IMR-90 (cell line): ENCODE measurements around the gene FLRT1. TPM values are rescaled to one million over a fixed set of nuclear protein-coding genes. Genes with fewer than 3 reads are reported as not detected.
A peak's percentile ranks its signal among the peaks of the same experiment; 100 is the strongest.

Experiments used
- ATAC-seq: fragments of 200-7000 bp; cut with Tn5 transposase; 2 replicates; pipeline ENCODE4 v1.9.1; 2020; ENCODE audit warnings: low read depth, mild to moderate bottlenecking, moderate library complexity
- BruUV-seq: library from RNA; stranded (reverse); fragments of 400-500 nt; replicated peaks from 2 replicates; lab custom pipeline; 2021; lab: Mats Ljungman, UMichigan
- CTCF ChIA-PET: fragments of 300-600 bp; formaldehyde crosslinking; extraction: SDS; loops from one replicate; lab custom pipeline; 2021; ENCODE audit warnings: antibody characterized with exemption; lab: Yijun Ruan, JAX
- POLR2A ChIA-PET: fragments of 300-600 bp; sonication (Branson Sonifier 250); formaldehyde crosslinking; loops from one replicate; lab custom pipeline; 2022; ENCODE audit warnings: antibody characterized with exemption; ENCODE audit not compliant: unreplicated experiment; lab: Charles Lee
- DNase-seq: peaks from one replicate; pipeline ENCODE4 v3.0.0; 2013
- H2AFZ ChIP-seq: replicated peaks from 2 replicates; pipeline ENCODE3; 2013; ENCODE audit warnings: low read length, mild to moderate bottlenecking; ENCODE audit not compliant: poor library complexity
- H2AK5ac ChIP-seq: 2 replicates; pipeline ENCODE4 v1.6.1; 2013; ENCODE audit warnings: low read depth, low read length, inconsistent platforms
- H2AK9ac ChIP-seq: replicated peaks from 2 replicates; pipeline ENCODE3; 2013; ENCODE audit warnings: mild to moderate bottlenecking, low read depth, low read length, moderate library complexity; ENCODE audit not compliant: poor library complexity
- H2BK120ac ChIP-seq: 2 replicates; pipeline ENCODE4 v1.6.1; 2013; ENCODE audit warnings: low read depth, low read length, inconsistent platforms
- H2BK15ac ChIP-seq: 3 replicates; pipeline ENCODE4 v1.6.1; 2013; ENCODE audit warnings: low read depth, low read length, inconsistent platforms
- H2BK20ac ChIP-seq: 2 replicates; pipeline ENCODE4 v1.6.1; 2013; ENCODE audit warnings: low read depth, mild to moderate bottlenecking, inconsistent platforms, low read length, moderate library complexity
- H2BK5ac ChIP-seq: 2 replicates; pipeline ENCODE4 v1.6.1; 2013; ENCODE audit warnings: mild to moderate bottlenecking, low read depth, low read length, inconsistent platforms; ENCODE audit not compliant: poor library complexity, severe bottlenecking
- H3K14ac ChIP-seq: replicated peaks from 2 replicates; pipeline ENCODE4 v1.6.1; 2013; ENCODE audit warnings: low read depth, low read length, inconsistent platforms
- H3K18ac ChIP-seq: 2 replicates; pipeline ENCODE4 v1.6.1; 2013; ENCODE audit warnings: low read depth, low read length, control low read depth
- H3K23ac ChIP-seq: 2 replicates; pipeline ENCODE4 v1.6.1; 2013; ENCODE audit warnings: low read depth, low read length, inconsistent platforms
- H3K27ac ChIP-seq: 2 replicates; pipeline ENCODE4 v1.5.1; 2013; ENCODE audit warnings: mild to moderate bottlenecking, control low read depth, low read length; ENCODE audit not compliant: insufficient read depth
- H3K27me3 ChIP-seq: 2 replicates; pipeline ENCODE4 v1.6.1; 2013; ENCODE audit warnings: low read length; ENCODE audit not compliant: control insufficient read depth, insufficient read depth
- H3K36me3 ChIP-seq: 2 replicates; pipeline ENCODE4 v1.6.1; 2013; ENCODE audit warnings: low read length, mixed read lengths; ENCODE audit not compliant: control insufficient read depth, insufficient read depth
- H3K4ac ChIP-seq: 2 replicates; pipeline ENCODE4 v1.6.1; 2013; ENCODE audit warnings: low read depth, low read length, inconsistent platforms
- H3K4me1 ChIP-seq: 2 replicates; pipeline ENCODE4 v1.6.1; 2013; ENCODE audit warnings: low read length, mixed read lengths; ENCODE audit not compliant: control insufficient read depth, insufficient read depth
- H3K4me2 ChIP-seq: 2 replicates; pipeline ENCODE4 v1.6.1; 2013; ENCODE audit warnings: low read depth, mild to moderate bottlenecking, control low read depth, low read length, moderate library complexity
- H3K4me3 ChIP-seq: 2 replicates; pipeline ENCODE4 v1.5.1; 2013; ENCODE audit warnings: low read depth, mild to moderate bottlenecking, control low read depth, low read length, moderate library complexity; ENCODE audit not compliant: insufficient read depth
- H3K56ac ChIP-seq: 2 replicates; pipeline ENCODE4 v1.6.1; 2013; ENCODE audit warnings: low read length, inconsistent platforms; ENCODE audit not compliant: insufficient read depth; ENCODE audit errors: extremely low read depth
- H3K79me1 ChIP-seq, 2 experiments: 2 replicates each; pipeline ENCODE4 v1.6.1; 2013; ENCODE audit warnings: low read length in 2 of 2, inconsistent platforms in 1 of 2, low read depth in 1 of 2
- H3K9ac ChIP-seq: 2 replicates; pipeline ENCODE4 v1.6.1; 2013; ENCODE audit warnings: low read depth, low read length, control low read depth
- H3K9me1 ChIP-seq: 2 replicates; pipeline ENCODE4 v1.6.1; 2013; ENCODE audit warnings: low read length, inconsistent platforms; ENCODE audit not compliant: insufficient read depth
- H3K9me3 ChIP-seq: 2 replicates; pipeline ENCODE4 v1.6.1; 2013; ENCODE audit warnings: low read length; ENCODE audit not compliant: control insufficient read depth, insufficient read depth
- H4K20me1 ChIP-seq: 2 replicates; pipeline ENCODE4 v1.6.1; 2013; ENCODE audit warnings: low read length, inconsistent platforms; ENCODE audit not compliant: insufficient read depth
- H4K5ac ChIP-seq: 2 replicates; pipeline ENCODE4 v1.6.1; 2013; ENCODE audit warnings: mild to moderate bottlenecking, low read depth, low read length, control low read depth
- H4K8ac ChIP-seq, 2 experiments: 2 replicates each; pipeline ENCODE4 v1.6.1; 2013; ENCODE audit warnings: low read depth in 2 of 2, low read length in 2 of 2, control low read depth in 1 of 2, inconsistent platforms in 1 of 2
- H4K91ac ChIP-seq: 2 replicates; pipeline ENCODE4 v1.6.1; 2013; ENCODE audit warnings: low read depth, low read length, inconsistent platforms; ENCODE audit not compliant: insufficient read depth
- CHD1 ChIP-seq: IDR thresholded peaks from 2 replicates; pipeline ENCODE4 v1.6.1; 2012; ENCODE audit warnings: low read depth, low read length, improper control_type of control experiment
- CTCF ChIP-seq: conservative IDR thresholded peaks from 2 replicates; pipeline ENCODE4 v1.5.1; 2012; ENCODE audit warnings: mild to moderate bottlenecking, low read depth, low read length, improper control_type of control experiment
- FOS ChIP-seq: fragments of 150-350 bp; IDR thresholded peaks from 2 replicates; pipeline ENCODE4 v1.6.1; 2016; ENCODE audit warnings: low read depth, low read length
- MAZ ChIP-seq: IDR thresholded peaks from 2 replicates; pipeline ENCODE4 v1.6.1; 2012; ENCODE audit warnings: low read depth, mild to moderate bottlenecking, low read length, improper control_type of control experiment, moderate library complexity, borderline replicate concordance
- MXI1 ChIP-seq: IDR thresholded peaks from 2 replicates; pipeline ENCODE4 v1.6.1; 2012; ENCODE audit warnings: low read depth, mild to moderate bottlenecking, low read length, moderate library complexity, borderline replicate concordance
- RCOR1 ChIP-seq: IDR thresholded peaks from 2 replicates; pipeline ENCODE4 v1.6.1; 2012; ENCODE audit warnings: mild to moderate bottlenecking, low read length, improper control_type of control experiment; ENCODE audit not compliant: insufficient replicate concordance
- RFX5 ChIP-seq: IDR thresholded peaks from 2 replicates; pipeline ENCODE4 v1.8.0; 2012; ENCODE audit warnings: low read depth, mild to moderate bottlenecking, low read length, moderate library complexity
- USF2 ChIP-seq: fragments of 150-350 bp; IDR thresholded peaks from 2 replicates; pipeline ENCODE4 v1.6.1; 2017; ENCODE audit warnings: mild to moderate bottlenecking, antibody characterized with exemption, low read length, low read depth
- WGBS, 2 experiments: methylation state at CpG; one replicate each; pipeline versions ENCODE4 v1.1.5 to v1.1.7; 2013; ENCODE audit warnings: missing lambda C conversion rate in 2 of 2; ENCODE audit not compliant: insufficient read length in 1 of 2; ENCODE audit errors: extremely low coverage in 2 of 2; 5-methylcytosine and 5-hydroxymethylcytosine counted together
- dilution Hi-C: fragments of 300-500 bp; cut with HindIII; formaldehyde crosslinking; loops from one replicate; pipeline ENCODE4 v1.14.3; 2018; ENCODE audit warnings: low sequenced_read_pairs; ENCODE audit not compliant: unreplicated experiment
- in situ Hi-C: fragments of 300-500 bp; cut with MboI; formaldehyde crosslinking; loops from 3 replicates; pipeline ENCODE4 v1.14.3; 2019; ENCODE audit warnings: low sequenced_read_pairs, inconsistent platforms, mixed read lengths
- intact Hi-C: fragments of 100-400 bp; cut with micrococcal nuclease; formaldehyde crosslinking; loops from 2 replicates; pipeline ENCODE4 v1.10.0; 2022
- polyA plus RNA-seq, 3 experiments: library from polyadenylated mRNA; depleted of rRNA; stranded (reverse); fragments of >200 nt; gene quantifications; 2 replicates each; pipeline ENCODE4 v1.2.3, GENCODE V29; 2012; ENCODE audit warnings: low replicate concordance in 1 of 3
- total RNA-seq: library from RNA; depleted of rRNA; stranded (reverse); fragments of >200 nt; gene quantifications from 2 replicates; pipeline ENCODE4 v1.2.3, GENCODE V29; 2012

The FLRT1 gene
- total and polyA plus RNA-seq, 2 of the 4 experiments (the other 2 are of a cell fraction): under 0.01 to 0.07 TPM

- Histone ChIP-seq H2AFZ (no peak overlapping the region), H3K9ac (no peak overlapping the region), H3K4me2 (no peak overlapping the region), H2BK15ac (no peak overlapping the region), H3K4me3 (no peak overlapping the region), H3K18ac (no peak overlapping the region), H3K9me3 (no peaks in the 10 kb centered on the region), H3K4ac (no peak overlapping the region), H3K4me1 (no peaks in the 10 kb centered on the region), H4K8ac (no peak overlapping the region), H2AK9ac (peak overlapping the region; percentile 37), H3K9me1 (no peaks in the 10 kb centered on the region), H2BK120ac (no peak overlapping the region), H4K20me1 (0 out of 2 replicates have a peak, but pooled peaks cover 8% of the 10 kb centered on the region), H3K56ac (no peak overlapping the region), H4K5ac (no peak overlapping the region), H3K14ac (no peak overlapping the region), H3K23ac (no peak overlapping the region), H4K91ac (no peak overlapping the region), H3K27me3 (peaks cover 9% of the 10 kb centered on the region), H2AK5ac (no peak overlapping the region), H3K27ac (no peak overlapping the region), H2BK20ac (no peak overlapping the region), H3K79me1 (no peaks in the 10 kb centered on the region), H3K36me3 (no peaks in the 10 kb centered on the region), H2BK5ac (no peak overlapping the region)
- intact Hi-C loops (no loop called here), in situ Hi-C loops (no loop called here), dilution Hi-C loops (no loop called here)
- no TSS peak for BruUV-seq
- ChIA-PET POLR2A (no interaction called here), CTCF (no interaction called here)
- ATAC-seq (no peak), DNase-seq (no peak)
- WGBS, 2 experiments: 83% methylated on average over 4 of the region's 7 CpGs; no CpG with 5 or more reads in 1 of the 2 experiments
- TF ChIP-seq CHD1 (no peak), MXI1 (no peak), FOS (no peak), RCOR1 (no peak), MAZ (no peak), RFX5 (no peak), CTCF (no peak), USF2 (no peak)
Observed at GRCh38 chr11:64017945-64018224, 17.8 kb upstream of the FLRT1 start.
